DMS 273 (cell line): ENCODE measurements around the gene ISYNA1.
A peak's percentile ranks its signal among the peaks of the same experiment; 100 is the strongest.

ENCODE experiments used
- DNase-seq: peaks from one replicate; lab custom pipeline; 2025; ENCODE audit not compliant: unreplicated experiment; lab: John Stamatoyannopoulos, UW

The ISYNA1 gene

GRCh38 chr19:18445262-18445948 is 7.5 kb upstream of the ISYNA1 start:
- no peak for DNase-seq

- no peak for DNase-seq
Measured at GRCh38 chr19:18444513-18444912, 6.6 kb upstream of the ISYNA1 start.

- DNase-seq, result no peak
Measured at GRCh38 chr19:18443831-18444230, 5.9 kb upstream of the ISYNA1 start.

- no peak for DNase-seq
Measured at GRCh38 chr19:18443406-18443805, 5.5 kb upstream of the ISYNA1 start.

GRCh38 chr19:18442941-18443340 is 5.0 kb upstream of the ISYNA1 start:
- DNase-seq, result no peak

GRCh38 chr19:18441804-18442788 is 4.2 kb upstream of the ISYNA1 start:
- DNase-seq, result no peak

- no peak for DNase-seq
Measured at GRCh38 chr19:18440936-18441803, 3.2 kb upstream of the ISYNA1 start.

- DNase-seq, result peak; percentile 78
Measured at GRCh38 chr19:18440415-18440877, 2.5 kb upstream of the ISYNA1 start.

- DNase-seq, result no peak
Measured at GRCh38 chr19:18439910-18440237, 1.9 kb upstream of the ISYNA1 start.

GRCh38 chr19:18439025-18439909 is 1.3 kb upstream of the ISYNA1 start:
- peak; percentile 80 for DNase-seq

GRCh38 chr19:18438331-18439024 is 545 bp upstream of the ISYNA1 start:
- DNase-seq, result peak; percentile 84

GRCh38 chr19:18436671-18437490 is 1.1 kb downstream of the ISYNA1 start:
- peak; percentile 85 for DNase-seq

GRCh38 chr19:18435842-18436670 is 1.9 kb downstream of the ISYNA1 start:
- DNase-seq, result no peak

GRCh38 chr19:18435178-18435841 is 2.6 kb downstream of the ISYNA1 start:
- DNase-seq, result no peak

- DNase-seq, result peak; percentile 46
Measured at GRCh38 chr19:18434411-18435175, 3.3 kb downstream of the ISYNA1 start.

- DNase-seq, result no peak
Measured at GRCh38 chr19:18433735-18434398, 4.1 kb downstream of the ISYNA1 start.
